ENCODE results near the gene NMUR2. TPM values are rescaled to one million over a fixed set of nuclear protein-coding genes. Genes with fewer than 3 reads are reported as not detected.

The NMUR2 gene
- total RNA-seq, 4 donors from 2014 or later = not detected

GRCh38 chr5:152425083-152425482 lies 20.0 kb upstream of the NMUR2 start:
- Histone ChIP-seq H3K27me3 (no peaks in the 10 kb centered on the region), H3K4me1 (no peaks in the 10 kb centered on the region), H3K36me3 (no peaks in the 10 kb centered on the region), H3K9me3 (no peaks in the 10 kb centered on the region), H3K27ac (no peak overlapping the region), H3K4me3 (no peak overlapping the region)
- intact Hi-C loops (cut with DNase I; ENCODE audit: low total_unique reads) = no loop called here
- no peak for TF ChIP-seq CTCF (IDR thresholded peaks at IDR 0.05)
- TF ChIP-seq POLR2A (IDR thresholded peaks at IDR 0.05) = no peak
- DNase-seq = no peak

- Histone ChIP-seq H3K4me3 (no peak overlapping the region), H3K27ac (no peak overlapping the region), H3K27me3 (no peaks in the 10 kb centered on the region), H3K36me3 (no peaks in the 10 kb centered on the region), H3K9me3 (no peaks in the 10 kb centered on the region), H3K4me1 (no peaks in the 10 kb centered on the region)
- intact Hi-C loops (cut with DNase I; ENCODE audit: low total_unique reads) = no loop called here
- TF ChIP-seq CTCF (IDR thresholded peaks at IDR 0.05) (no peak), POLR2A (IDR thresholded peaks at IDR 0.05) (no peak)
- DNase-seq = no peak
Observed at GRCh38 chr5:152424501-152424900, 19.4 kb upstream of the NMUR2 start.

GRCh38 chr5:152422081-152422480 lies 17.0 kb upstream of the NMUR2 start:
- no peak for DNase-seq
- Histone ChIP-seq H3K4me3 (no peak overlapping the region), H3K27ac (no peak overlapping the region), H3K4me1 (no peaks in the 10 kb centered on the region), H3K27me3 (no peaks in the 10 kb centered on the region), H3K36me3 (no peaks in the 10 kb centered on the region), H3K9me3 (no peaks in the 10 kb centered on the region)
- no peak for TF ChIP-seq POLR2A (IDR thresholded peaks at IDR 0.05)
- no peak for TF ChIP-seq CTCF (IDR thresholded peaks at IDR 0.05)
- intact Hi-C loops (cut with DNase I; ENCODE audit: low total_unique reads) = no loop called here

GRCh38 chr5:152412129-152412528 lies 7.0 kb upstream of the NMUR2 start:
- DNase-seq = no peak
- no peak for TF ChIP-seq CTCF (IDR thresholded peaks at IDR 0.05)
- TF ChIP-seq POLR2A (IDR thresholded peaks at IDR 0.05) = no peak
- no peak overlapping the region for H3K27ac ChIP-seq
- no peaks in the 10 kb centered on the region for H3K4me1 ChIP-seq
- no peaks in the 10 kb centered on the region for H3K9me3 ChIP-seq
- intact Hi-C loops (cut with DNase I; ENCODE audit: low total_unique reads) = no loop called here
- no peaks in the 10 kb centered on the region for H3K27me3 ChIP-seq
- H3K4me3 ChIP-seq = no peak overlapping the region
- no peaks in the 10 kb centered on the region for H3K36me3 ChIP-seq

- Histone ChIP-seq H3K4me1 (no peaks in the 10 kb centered on the region), H3K27me3 (no peaks in the 10 kb centered on the region), H3K36me3 (no peaks in the 10 kb centered on the region), H3K27ac (no peak overlapping the region), H3K4me3 (no peak overlapping the region), H3K9me3 (no peaks in the 10 kb centered on the region)
- intact Hi-C loops (cut with DNase I; ENCODE audit: low total_unique reads) = no loop called here
- TF ChIP-seq POLR2A (IDR thresholded peaks at IDR 0.05) = no peak
- no peak for TF ChIP-seq CTCF (IDR thresholded peaks at IDR 0.05)
- DNase-seq = no peak
Observed at GRCh38 chr5:152406082-152406481, 1.0 kb upstream of the NMUR2 start.
